Measurements from ENCODE around the gene BPIFB1.
A peak's percentile ranks its signal among the peaks of the same experiment; 100 is the strongest.

BPIFB1 gene

DNA sequence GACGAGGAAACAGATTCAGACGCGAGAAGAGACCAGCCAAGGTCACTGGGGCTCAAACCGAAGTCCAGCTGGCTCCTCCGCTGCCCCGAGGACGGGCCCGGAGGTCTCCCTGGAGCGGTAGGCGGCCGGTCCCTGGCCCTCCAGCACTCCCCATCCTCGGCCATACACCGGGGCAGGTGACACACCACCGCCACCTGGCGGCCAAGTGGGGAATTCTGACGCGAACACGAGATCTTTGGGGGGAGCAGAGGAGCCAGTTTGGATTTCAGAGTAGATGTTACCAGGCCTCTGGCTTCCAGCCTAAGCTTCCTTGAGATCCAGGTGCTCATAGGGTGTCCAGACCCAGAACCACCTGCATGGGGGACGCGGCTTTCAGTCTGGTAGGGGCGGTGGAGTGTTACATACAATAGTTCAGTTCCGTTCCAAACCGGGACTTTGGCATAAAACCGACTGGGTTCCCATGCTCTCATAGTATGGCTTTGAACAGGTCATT lies 16.1 kb downstream of the BPIFB1 start:
- DNase-seq: peak; percentile 47

DNA sequence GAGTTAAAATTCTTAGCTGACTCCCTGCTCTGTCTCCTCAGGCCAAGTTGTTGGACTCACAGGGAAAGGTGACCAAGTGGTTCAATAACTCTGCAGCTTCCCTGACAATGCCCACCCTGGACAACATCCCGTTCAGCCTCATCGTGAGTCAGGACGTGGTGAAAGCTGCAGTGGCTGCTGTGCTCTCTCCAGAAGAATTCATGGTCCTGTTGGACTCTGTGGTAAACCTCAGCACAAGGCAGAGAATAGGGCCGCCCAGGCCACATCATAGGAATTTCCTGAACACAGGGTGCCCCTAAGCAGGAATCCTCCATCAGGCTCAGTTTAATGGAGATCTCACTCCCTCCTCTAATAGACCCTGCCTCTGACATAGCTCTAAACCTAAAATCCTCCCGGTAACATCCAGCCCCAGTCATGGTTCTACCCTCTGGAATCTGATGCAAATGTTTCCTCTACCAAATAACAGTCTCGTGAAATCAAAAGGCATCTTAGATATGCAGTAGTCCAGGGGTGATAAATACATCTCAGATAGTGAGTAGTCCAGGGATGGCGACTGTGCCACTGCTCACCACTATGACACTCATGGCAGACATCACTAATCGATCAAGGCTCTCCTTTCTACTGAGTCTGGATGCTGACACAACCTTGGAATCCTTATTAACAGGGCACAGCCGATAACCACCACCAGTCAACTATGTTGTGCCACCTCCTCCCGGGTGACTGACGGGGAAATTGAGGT lies 18.3 kb downstream of the BPIFB1 start:
- DNase-seq: no peak

DNA sequence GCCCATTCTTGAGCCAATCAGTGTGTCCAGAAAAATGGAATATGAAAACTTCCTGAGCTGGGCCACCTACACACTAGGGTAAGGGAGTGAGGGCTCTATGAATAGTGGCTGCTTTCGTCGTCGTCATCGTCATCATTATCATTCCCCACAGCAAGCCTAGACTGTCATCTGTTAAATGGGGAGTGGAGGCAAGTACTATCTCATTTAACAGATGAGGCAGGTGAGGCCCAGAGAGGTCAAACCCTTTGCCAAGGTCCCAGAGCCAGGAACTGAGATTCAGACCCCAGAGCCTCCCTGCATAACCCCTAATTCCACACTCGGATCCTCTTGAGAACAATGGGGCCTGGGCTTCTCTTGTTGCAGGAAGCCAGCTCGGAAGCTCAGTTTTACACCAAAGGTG lies 20.6 kb downstream of the BPIFB1 start:
- no peak for DNase-seq

DNA sequence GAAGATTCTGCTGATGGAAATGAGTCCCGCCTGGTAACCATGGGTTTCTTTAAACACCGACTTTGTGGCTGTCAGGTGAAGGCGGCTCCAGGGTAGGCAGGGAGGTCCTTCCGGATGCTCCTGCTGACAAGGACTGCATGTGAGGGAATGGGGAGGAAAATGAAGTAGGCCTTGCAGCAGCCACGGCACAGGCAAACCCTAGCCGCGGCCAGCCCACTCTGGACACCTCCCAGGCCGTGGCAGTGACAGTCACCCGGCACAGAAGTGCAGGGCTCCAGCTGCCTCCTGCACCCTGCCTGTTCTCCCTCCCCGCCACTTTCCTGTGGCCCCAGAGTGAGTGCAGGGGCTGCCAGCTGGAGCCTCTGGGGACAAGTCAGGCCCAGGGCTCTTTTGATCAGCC lies 21.0 kb downstream of the BPIFB1 start:
- DNase-seq: no peak

DNA sequence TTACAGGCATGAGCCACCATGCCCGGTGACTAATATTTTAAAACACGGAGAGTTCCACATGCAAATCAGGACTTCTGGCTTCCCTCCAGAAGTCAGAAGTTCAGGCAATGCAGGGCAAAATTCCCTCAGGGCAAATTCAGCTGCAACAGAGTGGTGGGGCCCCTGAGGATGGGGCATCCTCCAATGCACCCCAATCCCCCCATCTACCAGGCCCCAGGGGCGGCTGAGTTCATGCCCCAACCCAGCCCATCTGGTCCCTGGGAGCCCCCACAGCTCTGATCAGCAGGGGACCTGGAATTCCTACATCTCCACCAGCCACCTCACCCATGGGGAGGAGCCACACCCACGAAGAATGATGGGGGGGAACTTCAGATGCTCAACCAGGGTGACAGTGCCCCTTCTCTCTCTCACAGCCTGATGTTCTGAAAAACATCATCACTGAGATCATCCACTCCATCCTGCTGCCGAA lies 22.6 kb downstream of the BPIFB1 start:
- no peak for DNase-seq

DNA sequence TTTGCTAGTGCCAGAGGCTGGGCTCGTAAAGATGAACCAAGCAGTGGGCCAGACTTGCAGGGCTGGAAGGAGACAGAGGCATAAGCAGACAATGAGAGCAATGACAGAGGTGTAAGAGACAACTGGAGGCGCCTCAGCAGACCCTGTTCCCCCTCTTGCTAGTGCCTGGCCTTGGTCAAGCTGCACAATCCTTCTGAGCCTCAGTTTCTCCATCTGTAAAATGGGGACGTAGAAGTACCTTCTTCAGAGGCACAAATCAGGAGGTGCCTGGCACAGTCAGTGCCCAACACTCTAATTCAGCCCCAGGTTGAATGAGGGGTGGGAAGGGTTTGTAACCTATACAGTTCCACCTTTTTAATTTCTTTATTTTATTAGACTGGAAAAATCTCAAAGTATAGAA lies 23.2 kb downstream of the BPIFB1 start:
- no peak for DNase-seq

DNA sequence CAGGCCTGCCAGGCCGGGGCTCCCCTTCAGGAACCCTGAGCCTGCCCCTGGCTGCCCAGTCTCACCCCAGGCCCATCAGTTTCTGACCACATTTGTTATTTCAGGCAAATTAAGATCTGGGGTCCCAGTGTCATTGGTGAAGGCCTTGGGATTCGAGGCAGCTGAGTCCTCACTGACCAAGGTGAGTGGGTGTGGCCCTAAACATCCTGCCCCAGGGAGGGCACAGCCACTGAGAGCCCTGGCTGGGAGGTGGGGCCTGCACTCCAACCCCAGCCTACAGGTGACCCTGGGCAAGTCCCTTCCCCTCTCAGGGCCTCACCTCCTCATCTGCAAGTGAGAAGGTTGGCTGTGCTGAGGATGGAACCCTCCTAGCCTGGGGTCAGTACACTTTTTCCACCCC lies 23.8 kb downstream of the BPIFB1 start:
- DNase-seq: no peak

DNA sequence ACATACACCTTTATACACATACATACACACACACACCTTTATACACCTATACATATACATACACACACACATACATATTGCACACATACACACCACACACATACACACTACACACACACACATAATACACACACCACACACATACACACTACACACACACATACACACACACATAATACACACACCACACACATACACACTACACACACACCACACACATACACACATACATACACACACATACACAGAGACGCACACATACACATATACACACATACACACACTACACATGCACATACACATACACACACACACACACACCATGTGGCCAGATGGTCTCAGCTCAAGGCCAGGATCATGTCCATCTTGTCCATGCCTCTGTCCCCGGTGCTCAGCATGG lies 25.7 kb downstream of the BPIFB1 start:
- no peak for DNase-seq

DNA sequence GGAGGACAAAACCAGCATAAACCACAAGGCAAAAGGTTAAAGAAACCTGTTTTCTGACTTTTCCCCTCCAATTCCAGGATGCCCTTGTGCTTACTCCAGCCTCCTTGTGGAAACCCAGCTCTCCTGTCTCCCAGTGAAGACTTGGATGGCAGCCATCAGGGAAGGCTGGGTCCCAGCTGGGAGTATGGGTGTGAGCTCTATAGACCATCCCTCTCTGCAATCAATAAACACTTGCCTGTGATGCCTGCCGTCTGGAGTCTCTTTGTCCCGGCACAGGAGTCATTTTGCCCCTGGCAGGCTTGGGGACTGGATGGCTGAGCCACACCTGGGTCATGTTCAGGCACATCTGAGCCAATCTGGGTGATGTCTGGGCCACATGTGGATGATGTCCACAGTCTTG lies 26.6 kb downstream of the BPIFB1 start:
- peak; percentile 71 for DNase-seq

DNA sequence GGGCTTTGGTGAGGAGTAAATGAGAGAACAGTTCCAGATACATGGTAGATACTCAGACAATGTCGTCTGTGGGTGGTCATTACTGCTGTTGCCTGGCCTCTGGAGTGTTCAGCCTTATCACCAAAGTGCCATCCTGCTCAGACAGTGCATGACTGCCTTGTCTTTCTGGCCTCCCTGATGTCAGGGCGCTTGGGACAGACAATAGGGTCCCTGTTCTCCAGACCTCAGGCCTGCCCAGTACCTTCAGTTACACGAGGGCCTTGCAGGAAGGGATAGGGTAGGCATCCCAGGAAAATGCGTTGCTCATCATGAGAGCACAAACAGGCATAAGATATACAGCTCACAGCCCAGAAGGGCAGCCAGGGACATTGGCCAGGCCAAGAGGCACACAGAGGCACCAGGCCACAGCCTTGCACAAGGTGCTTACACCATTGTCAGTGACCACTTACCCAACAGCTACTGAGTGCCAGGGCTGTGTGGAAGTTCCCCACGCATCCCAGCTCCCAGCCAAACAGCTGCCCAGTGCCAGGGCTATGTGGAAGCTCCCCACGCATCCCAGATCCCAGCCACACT lies 27.4 kb downstream of the BPIFB1 start:
- DNase-seq: no peak

DNA sequence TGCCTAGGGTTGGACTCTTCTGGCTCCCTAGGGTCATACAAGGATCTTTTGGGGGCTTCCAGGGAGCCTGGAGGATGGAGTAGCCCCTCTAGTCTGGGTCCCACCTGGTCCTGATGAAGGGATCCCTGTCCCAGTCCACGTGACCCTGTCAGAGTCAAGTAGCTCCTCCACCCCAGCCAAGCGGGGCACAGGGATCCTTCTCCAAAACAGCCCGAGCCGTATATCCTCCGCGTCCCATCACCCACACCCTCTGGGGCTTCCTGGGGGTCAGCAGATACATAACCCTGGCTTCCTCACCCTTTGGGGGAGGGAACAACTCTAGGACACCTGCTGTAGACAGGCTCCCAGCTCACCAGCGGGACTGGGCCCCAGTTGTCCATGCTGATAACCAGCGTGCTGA lies 28.0 kb downstream of the BPIFB1 start:
- DNase-seq: no peak

DNA sequence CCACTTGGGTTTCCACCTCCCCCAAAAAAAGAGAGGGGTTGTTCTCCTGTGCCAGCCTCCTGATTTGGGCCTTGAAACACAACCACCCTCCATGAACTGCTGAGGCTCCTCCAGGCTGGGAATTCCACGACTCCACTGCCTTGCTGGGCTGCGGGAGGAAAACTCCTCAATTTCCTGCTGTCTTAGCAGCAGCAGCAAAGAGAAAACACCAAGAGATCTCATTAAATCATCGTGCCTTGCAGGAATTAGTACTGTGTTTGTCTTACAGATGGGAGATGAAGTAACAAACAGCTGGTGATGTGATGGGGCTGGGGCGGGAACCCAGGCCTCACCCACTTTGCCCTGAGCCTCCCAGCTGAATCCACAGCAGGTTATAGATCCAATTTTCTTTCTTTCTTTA lies 29.0 kb downstream of the BPIFB1 start:
- no peak for DNase-seq

DNA sequence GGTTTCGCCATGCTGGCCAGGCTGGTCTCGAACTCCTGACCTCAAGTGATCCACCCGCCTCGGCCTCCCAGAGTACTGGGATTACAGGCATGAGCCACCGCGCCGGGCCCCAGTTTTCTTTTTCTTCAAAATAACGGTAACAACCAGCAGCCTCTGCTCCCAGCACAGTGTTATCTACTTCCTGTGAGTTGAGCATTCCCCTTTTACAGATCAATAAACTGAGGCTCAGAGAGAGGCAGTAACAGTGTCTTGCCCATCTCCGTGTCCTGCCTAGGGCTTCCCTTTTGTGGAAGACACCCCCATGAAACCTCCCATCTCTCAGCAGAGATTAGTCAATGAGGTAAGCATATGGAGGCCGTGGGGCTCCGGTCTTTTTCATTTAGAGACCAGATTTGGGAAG lies 29.6 kb downstream of the BPIFB1 start:
- no peak for DNase-seq

DNA sequence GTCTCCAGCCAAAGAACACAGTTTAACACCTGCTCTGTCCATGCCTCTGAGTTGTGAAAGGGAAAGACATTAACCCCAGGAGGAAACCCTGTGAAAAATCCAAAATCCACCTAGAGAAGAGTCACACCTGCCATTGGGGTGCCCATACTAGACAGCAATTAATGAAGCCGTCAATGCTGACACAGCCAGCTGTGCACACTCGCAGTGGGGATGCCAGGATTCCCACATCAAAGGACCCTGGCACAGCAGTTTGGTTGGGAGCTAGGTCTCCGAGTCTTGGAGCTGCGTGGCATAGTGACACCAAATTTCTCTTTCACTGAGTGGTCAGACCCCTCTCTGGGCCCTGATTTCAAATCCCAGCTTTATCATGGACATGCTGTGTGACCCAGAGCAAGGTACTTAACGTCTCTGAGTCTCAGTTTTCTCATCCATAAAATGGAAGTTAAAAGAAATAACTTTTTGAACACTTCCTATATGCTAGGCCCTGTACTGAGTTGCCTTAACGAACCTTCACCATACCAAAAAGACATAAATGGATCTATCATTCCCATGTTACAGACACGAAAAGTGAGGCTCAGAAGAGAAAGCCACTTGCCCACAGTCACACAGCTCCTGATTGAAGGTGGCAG lies 30.8 kb downstream of the BPIFB1 start:
- DNase-seq: no peak

DNA sequence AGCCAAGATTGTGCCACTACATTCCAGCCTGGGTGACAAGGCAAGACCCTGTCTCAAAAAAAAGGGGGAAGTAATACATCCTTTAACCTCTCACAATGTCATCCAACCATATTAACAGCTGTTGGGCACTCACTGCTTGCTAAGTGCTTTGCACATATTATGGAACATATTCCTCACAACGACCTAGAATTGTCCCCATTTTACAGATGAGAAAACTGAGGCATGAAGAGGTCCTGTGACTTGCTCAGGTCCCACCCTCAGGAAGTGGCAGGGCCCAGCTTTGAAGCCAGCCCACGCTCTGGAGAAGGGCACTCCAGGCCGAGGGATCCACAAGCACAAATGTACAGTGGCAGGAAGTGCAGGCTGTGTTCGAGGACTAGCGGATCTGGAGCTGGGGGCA lies 33.3 kb downstream of the BPIFB1 start:
- DNase-seq: no peak

DNA sequence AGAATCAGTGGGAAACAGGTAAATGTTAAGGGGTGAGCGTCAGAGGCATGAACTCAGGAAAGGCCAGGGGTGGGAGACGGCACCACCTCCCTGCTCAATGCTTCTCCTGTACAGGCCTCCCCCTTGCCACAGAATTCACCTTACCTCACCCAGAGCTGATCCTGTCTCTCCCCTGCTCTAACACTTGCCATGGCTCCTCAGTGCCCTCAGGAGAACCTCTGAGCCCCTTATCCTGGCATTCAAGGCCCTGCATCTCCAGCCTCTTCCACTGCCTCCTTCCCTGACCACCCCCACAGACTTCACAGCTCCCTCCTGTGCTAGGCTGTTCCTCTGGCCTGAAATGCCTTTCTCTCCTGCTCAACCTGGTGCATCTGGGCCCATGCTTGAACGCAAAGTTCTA lies 33.9 kb downstream of the BPIFB1 start:
- DNase-seq: no peak

DNA sequence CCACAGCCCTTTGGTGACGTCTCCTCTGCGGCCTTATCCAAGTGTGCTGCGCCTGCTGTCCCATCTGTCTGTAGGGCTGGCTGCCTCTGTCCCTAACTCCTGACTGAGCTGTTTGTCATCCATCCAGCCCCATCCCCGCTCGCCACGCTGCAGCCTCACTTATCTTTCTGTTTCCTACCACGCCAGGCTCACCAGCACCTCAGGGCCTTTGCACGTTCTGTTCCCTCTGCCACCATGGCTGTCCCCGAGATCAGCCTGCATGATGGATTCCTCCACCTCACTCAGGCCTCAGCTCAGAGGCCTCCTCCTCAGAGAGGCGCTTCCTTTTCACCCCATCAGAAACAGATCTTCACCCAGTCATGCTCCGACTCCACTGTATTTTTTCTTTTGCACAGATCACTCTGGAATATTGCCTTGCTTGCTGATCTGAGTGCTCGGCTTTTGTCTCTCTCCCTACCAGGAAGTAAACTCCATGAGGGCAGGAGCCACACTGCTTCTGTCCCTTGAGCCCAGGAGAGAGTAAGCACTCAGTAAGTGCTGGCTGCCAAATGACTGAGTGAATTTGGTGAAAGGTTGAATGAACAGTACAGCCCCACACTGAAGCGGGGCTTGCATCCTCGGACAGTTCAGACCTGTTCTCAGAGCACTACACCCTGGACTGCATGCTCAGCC lies 34.5 kb downstream of the BPIFB1 start:
- DNase-seq: no peak

DNA sequence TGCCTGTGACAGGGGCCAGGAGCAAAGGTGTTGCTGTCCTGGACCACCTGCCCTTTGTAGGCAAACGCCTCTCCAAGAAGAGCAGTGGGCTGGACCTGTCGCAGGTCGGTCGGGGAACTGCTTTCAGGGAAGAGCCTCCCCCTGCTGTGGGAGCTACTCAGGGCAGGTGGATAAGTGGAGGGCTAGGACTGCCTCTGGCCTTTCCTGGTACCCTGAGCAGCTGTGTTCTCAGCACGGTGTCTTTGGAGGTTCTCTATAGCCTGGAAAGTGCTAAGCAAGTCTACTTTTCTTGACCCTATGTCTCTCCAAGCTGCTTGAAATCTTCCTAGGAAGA lies 35.0 kb downstream of the BPIFB1 start:
- no peak for DNase-seq

DNA sequence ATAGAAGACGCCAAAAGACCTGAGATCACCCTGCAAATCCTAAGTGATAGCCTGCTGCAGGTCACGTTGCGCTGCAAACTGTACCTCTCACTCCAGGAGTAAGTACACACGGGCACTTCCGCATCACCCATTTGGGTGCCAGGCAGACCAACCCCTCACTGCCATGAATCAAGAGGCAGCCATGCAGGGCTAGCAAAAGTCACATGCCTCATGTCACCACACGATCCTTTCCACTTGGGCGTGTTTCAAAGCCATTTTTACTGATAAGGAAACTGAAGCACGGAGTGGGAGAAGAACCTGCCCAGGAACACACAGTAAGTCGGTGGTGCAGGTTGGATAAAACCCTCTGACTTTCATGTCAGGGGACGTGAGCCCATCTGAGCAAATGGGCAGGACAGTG lies 37.0 kb downstream of the BPIFB1 start:
- no peak for DNase-seq

DNA sequence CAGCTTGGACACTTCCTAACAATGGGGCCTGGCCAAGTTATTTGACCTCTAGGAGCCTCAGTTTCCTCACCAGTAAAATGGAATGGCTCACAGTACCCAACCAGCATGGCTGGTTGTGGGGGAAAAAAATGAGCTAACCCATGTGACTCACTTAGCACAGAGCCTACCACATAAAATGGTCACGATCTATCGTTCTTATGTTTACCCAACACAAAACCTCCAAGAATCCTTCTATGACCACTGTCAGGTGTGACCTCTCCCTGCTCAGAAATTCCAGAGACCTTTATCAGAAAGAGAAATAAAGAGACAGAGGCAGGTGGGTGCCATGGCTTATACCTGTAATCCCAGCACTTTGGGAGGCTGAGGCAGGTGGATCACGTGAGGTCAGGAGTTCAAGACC lies 39.4 kb downstream of the BPIFB1 start:
- DNase-seq: no peak

DNA sequence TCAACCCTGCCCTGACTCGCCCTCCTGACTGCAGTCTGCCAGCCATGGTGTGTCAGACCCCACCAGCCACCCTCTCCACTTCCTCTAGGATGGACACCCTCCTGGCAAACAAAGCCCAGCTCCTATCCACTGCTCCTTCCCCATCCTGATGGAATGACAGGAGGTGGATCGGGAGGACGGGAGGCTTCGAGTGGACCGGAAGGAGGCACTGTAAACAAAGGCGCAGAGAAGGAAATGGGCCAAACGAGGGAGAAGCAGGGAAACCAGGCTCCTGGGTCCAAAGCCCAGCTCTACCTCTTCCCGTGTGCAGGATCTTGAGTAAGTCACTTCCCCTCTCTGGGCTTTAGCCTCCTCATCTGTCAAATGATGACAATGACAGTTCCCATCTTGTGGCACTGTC lies 40.2 kb downstream of the BPIFB1 start:
- no peak for DNase-seq

DNA sequence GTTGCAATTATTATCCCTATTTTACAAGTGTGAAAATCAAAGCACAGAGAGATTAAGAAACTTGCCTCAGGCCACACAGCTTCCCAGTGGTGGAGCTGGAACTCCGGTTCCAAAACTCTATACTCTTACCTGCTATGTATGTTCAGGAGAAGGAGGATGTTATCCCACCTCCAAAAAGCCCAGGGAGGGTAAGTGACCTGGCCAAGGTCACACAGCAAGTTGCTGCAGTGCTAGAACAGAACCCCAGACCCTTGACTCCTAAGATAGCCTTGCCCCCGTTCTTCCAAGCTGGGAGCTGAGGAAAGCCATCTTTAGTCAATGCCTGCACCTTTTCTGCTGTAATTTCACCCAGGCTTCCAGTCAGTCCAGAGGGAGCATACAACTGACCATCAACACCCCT lies 42.3 kb downstream of the BPIFB1 start:
- DNase-seq: no peak

DNA sequence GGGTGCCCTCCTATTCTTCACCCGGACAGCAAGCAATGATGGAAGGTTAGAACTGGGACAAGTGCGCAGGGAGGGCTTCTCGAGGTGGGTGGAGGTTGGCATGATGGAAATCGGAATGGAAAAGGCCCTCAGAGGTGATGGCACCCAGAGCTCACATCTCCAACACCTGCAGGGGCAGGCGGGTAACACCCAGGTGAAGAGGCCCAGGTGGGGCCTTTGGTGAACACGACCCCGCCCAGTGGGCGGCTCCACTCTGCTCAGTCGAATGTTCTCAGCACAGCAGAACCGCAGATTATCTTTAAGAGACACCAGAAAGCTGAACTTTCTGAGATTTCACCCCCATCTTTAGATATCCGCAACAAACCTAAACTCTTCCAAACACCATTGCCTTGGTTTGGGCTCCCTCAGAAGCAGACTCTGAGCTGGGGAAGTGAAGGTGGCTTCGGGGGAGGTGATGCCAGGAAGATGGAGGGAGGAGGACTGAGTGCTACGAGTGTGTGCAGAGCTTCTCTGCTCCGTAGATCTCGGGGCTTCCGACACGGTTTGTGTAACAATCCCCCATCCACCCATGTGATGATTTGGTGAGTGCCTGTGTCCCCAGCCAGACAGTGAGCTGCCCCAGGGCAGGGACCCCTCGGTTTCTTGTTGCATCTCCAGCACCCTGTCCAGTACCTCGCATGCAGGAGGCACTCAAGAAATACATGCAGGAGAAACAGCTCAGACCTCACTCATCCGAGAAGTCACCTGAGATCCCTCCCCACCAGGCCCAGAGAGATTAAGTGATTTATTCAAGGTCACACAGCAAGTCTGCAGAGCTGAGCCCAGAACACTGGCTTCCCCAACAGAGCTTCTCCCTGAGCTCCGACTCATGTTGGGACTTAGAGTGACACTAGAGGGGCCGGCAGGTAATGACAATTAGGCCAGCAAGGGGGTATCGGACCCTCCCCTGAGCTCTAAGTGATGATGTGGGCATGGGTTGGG lies 45.4 kb downstream of the BPIFB1 start:
- no peak for DNase-seq
